ENCODE results near the gene ZNF622. TPM values are rescaled to one million over a fixed set of nuclear protein-coding genes. Genes with fewer than 3 reads are reported as not detected.

Gene ZNF622, protein sequence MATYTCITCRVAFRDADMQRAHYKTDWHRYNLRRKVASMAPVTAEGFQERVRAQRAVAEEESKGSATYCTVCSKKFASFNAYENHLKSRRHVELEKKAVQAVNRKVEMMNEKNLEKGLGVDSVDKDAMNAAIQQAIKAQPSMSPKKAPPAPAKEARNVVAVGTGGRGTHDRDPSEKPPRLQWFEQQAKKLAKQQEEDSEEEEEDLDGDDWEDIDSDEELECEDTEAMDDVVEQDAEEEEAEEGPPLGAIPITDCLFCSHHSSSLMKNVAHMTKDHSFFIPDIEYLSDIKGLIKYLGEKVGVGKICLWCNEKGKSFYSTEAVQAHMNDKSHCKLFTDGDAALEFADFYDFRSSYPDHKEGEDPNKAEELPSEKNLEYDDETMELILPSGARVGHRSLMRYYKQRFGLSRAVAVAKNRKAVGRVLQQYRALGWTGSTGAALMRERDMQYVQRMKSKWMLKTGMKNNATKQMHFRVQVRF
- total RNA-seq, result 10 to 100 TPM; 30.7 to 39.8 (median 38.9) TPM
- 32.0 TPM for total RNA-seq (2013)
- 41.5 to 81.9 (median 58.9) reads per million in 29 experiments for total RNA-seq

DNA sequence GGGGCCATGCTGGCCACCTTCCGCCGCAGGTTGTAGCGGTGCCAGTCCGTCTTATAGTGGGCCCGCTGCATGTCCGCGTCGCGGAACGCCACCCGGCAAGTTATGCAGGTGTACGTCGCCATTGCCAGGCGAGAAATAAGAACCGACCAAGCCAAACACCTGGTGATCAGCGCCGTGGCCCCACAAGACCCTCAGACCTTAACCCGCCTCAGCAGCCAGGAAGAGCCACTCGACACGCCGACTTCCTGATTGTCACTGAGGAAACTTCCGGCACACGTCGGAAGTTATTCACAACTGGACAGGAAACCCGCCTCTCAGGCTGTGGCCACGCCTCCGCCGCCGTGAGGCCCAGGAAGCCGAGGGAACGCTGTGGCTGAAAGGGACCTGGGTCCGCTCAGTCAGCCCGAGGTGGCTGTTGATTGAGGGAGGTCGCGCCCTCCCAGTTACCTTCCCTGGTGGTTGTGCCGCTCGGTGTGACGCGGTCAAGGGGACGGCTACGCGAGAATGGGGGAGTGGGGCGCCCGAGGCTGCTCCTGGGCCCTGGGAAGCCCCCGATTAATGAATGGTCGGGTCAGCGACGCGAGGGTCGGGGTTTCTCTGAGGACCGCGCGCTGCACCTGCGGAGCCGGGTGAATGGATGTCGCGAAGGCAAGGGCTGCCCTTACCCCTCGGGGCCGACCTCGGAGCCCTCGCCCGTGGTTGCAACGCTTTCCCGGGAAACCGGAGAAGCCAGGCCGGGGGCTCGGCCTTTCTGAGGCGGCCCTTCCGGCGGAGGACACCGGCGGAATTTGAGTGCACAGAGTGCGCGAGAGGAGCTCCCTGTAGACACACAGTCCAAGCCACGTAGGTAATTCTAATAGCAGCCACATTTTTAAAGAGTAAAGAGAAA is at the start of gene ZNF622:
Gene ZNF622 (minus strand): TSS at position 257 of the 889 bp plus-strand sequence. CDS start 135 bp downstream, at position 122.
- Histone ChIP-seq H3K4me3 (ENCODE audit: control insufficient read depth in 1 of 2, extremely low read depth in 1 of 2, low read length in 1 of 2) (peak within 1 kb of the TSS; percentile 73 to 81), H3K9me3 (no peaks in the 10 kb centered on the region), H3K36me3 (ENCODE audit: control insufficient read depth in 2 of 2, extremely low read depth in 1 of 2, insufficient read depth in 1 of 2, low read length in 1 of 2) (peaks cover 0 to 27% of the 10 kb centered on the region in 2 donors), H3K27ac (ENCODE audit: low read length) (peak within 1 kb of the TSS; percentile 67), H3K4me1 (ENCODE audit: control insufficient read depth in 1 of 2, extremely low read depth in 1 of 2, insufficient read depth in 2 of 2, low read length in 2 of 2) (peaks cover 22 to 50% of the 10 kb centered on the region in 2 experiments), H3K27me3 (replicated peaks in 1 of 2; ENCODE audit: control insufficient read depth in 2 of 2, extremely low read depth in 1 of 2, insufficient read depth in 2 of 2, low read length in 1 of 2) (no peaks in the 10 kb centered on the region)
- under 1% methylated on average over 71 of the region's 75 CpGs for WGBS (ENCODE audit: insufficient coverage)
- CTCF ChIA-PET, result interaction anchor here (2.9 to 4.0 kb wide), 2 partner anchors 10 kb away, joined by 10 to 25 read pairs; no protein-coding TSS in a partner anchor
- peak within 1 kb of the TSS; percentile 92 to 100 (median 98) for H3K4me3 Mint-ChIP-seq
- H3K4me1 Mint-ChIP-seq, result peaks cover 79 to 88% (median 87%) of the 10 kb centered on the region in 3 donors
- H3K27me3 Mint-ChIP-seq, result no peaks in the 10 kb centered on the region
- peak; percentile 79 to 93 (median 86) for DNase-seq
- POLR2A ChIA-PET, result no interaction called here
- H3K27ac Mint-ChIP-seq, result peak within 1 kb of the TSS; percentile 94 to 97
- H3K36me3 Mint-ChIP-seq, result peaks cover 25% of the 10 kb centered on the region
- ATAC-seq (replicated peaks in 1 of 4), result peak; percentile 91 to 96 (median 95)
- no peaks in the 10 kb centered on the region for H3K9me3 Mint-ChIP-seq

DNA sequence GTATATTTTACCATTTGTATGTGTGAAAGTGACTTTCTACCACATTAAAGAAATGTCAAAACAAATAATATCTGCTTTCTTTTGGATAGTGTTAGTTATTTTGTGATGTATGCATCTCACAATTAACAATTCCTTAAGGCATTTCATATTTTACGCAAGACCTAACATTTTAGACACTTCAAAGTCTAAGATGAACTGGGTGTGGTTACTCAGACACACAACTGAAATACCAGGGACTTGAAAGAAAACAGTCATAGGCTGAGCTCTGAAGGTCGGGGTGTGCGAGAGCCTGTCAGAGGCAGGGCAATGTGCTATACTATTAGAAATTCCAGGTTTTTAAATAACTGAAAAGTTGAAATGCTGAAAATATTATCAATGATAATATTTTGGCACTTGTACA is 44.5 kb upstream of the ZNF622 start:
- ChIA-PET POLR2A (no interaction called here), CTCF (interaction anchor here in 1 of 2 donors (0.6 to 0.7 kb wide), 2 partner anchors 24 to 1639 kb away, joined by 3 to 4 read pairs; partner anchors contain the start of gene ANKH)
- no peak overlapping the region for H3K4me3 ChIP-seq (ENCODE audit: control insufficient read depth in 1 of 2, extremely low read depth in 1 of 2, low read length in 1 of 2)
- no peak overlapping the region for H3K27ac ChIP-seq (ENCODE audit: low read length)
- Mint-ChIP-seq H3K4me3 (no peak overlapping the region), H3K36me3 (peaks cover 19% of the 10 kb centered on the region), H3K9me3 (peaks cover 0 to 4% (median 3%) of the 10 kb centered on the region in 3 donors), H3K4me1 (peaks cover 37 to 50% (median 48%) of the 10 kb centered on the region in 3 donors), H3K27ac (no peak overlapping the region), H3K27me3 (no peaks in the 10 kb centered on the region)
- ATAC-seq (replicated peaks in 1 of 4) (peak in 1 of 4 experiments; percentile 38), DNase-seq (no peak)
- no peaks in the 10 kb centered on the region for H3K27me3 ChIP-seq (replicated peaks in 1 of 2; ENCODE audit: control insufficient read depth in 2 of 2, extremely low read depth in 1 of 2, insufficient read depth in 2 of 2, low read length in 1 of 2)
- peaks cover 0 to 7% of the 10 kb centered on the region in 2 experiments for H3K4me1 ChIP-seq (ENCODE audit: control insufficient read depth in 1 of 2, extremely low read depth in 1 of 2, insufficient read depth in 2 of 2, low read length in 2 of 2)
- no CpG with 5 or more reads among the region's 3 CpGs for WGBS (ENCODE audit: insufficient coverage)
- H3K9me3 ChIP-seq, result no peaks in the 10 kb centered on the region
- peaks cover 0 to under 1% of the 10 kb centered on the region in 2 donors for H3K36me3 ChIP-seq (ENCODE audit: control insufficient read depth in 2 of 2, extremely low read depth in 1 of 2, insufficient read depth in 1 of 2, low read length in 1 of 2)

DNA sequence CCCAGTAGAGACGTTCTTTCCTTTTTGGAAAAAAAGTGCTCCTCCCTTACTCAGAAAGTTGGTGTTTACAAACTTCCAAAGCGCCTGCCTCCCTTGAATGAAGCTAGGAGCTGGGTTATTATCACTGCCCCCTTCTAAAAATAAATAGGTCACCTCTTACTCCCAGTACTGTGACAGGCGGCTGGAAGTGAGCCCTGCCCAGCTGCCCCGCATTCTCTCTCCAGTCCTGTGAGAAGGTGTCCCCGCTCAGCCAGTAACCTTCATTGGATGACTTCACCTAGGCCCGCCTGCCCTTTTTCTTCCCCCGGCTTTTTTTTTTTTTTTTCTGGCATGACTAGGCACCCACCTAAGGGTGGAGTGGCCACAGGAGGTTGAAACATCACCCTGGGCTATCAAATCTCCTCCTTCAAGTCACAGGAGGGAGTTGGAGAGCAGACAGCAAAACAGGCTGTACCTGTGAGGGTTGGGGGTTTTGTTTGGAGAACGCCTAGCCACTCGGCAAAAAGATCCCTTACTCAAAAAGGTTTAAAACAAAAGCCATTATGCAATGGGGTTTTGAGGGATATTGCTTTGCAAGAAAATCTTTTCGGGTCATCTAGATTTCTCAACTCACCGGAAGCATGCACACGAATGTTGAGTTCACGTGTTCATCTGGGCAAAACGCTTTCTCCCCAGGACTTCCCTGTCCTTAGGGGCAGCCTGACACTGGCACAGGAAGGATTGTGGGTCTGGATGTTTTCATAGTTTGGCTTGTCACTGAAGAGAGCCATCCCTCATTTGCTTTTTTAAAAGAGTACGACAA is 43.3 kb upstream of the ZNF622 start:
- Mint-ChIP-seq H3K4me3 (no peak overlapping the region), H3K36me3 (peaks cover 30% of the 10 kb centered on the region), H3K4me1 (peaks cover 45 to 50% (median 48%) of the 10 kb centered on the region in 3 donors), H3K9me3 (peaks cover 0 to 4% (median 3%) of the 10 kb centered on the region in 3 donors), H3K27me3 (no peaks in the 10 kb centered on the region), H3K27ac (peak overlapping the region in 1 of 2 donors; percentile 36)
- no peak for ATAC-seq (replicated peaks in 1 of 4)
- Histone ChIP-seq H3K4me1 (ENCODE audit: control insufficient read depth in 1 of 2, extremely low read depth in 1 of 2, insufficient read depth in 2 of 2, low read length in 2 of 2) (peaks cover 0 to 7% of the 10 kb centered on the region in 2 experiments), H3K36me3 (ENCODE audit: control insufficient read depth in 2 of 2, extremely low read depth in 1 of 2, insufficient read depth in 1 of 2, low read length in 1 of 2) (peaks cover 0 to 12% of the 10 kb centered on the region in 2 donors), H3K4me3 (ENCODE audit: control insufficient read depth in 1 of 2, extremely low read depth in 1 of 2, low read length in 1 of 2) (no peak overlapping the region), H3K27me3 (replicated peaks in 1 of 2; ENCODE audit: control insufficient read depth in 2 of 2, extremely low read depth in 1 of 2, insufficient read depth in 2 of 2, low read length in 1 of 2) (no peaks in the 10 kb centered on the region), H3K9me3 (no peaks in the 10 kb centered on the region), H3K27ac (ENCODE audit: low read length) (no peak overlapping the region)
- 85% methylated on average over 4 of the region's 15 CpGs for WGBS (ENCODE audit: insufficient coverage)
- DNase-seq, result no peak
- CTCF ChIA-PET, result no interaction called here
- POLR2A ChIA-PET, result no interaction called here

DNA sequence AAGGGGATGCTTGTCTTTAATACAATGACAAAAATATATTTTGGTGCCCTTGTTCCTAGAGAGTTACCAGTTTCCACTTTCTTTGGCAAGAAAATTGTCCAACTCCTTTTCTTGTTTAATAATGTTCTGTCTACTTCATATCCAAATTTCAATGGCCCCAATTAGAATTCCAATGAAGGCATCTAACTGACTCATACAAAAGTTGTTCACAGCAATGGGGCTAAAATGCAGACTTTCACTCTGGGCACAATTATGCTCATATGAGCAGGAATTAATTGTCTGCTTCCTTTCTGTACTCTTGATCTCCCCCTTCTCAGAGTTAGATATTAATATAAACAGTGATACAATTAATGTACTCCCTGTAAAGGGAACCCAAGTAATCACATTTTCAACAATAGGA is 42.1 kb upstream of the ZNF622 start:
- Histone ChIP-seq H3K27me3 (replicated peaks in 1 of 2; ENCODE audit: control insufficient read depth in 2 of 2, extremely low read depth in 1 of 2, insufficient read depth in 2 of 2, low read length in 1 of 2) (no peaks in the 10 kb centered on the region), H3K36me3 (ENCODE audit: control insufficient read depth in 2 of 2, extremely low read depth in 1 of 2, insufficient read depth in 1 of 2, low read length in 1 of 2) (peaks cover 0 to 13% of the 10 kb centered on the region in 2 donors), H3K4me3 (ENCODE audit: control insufficient read depth in 1 of 2, extremely low read depth in 1 of 2, low read length in 1 of 2) (no peak overlapping the region), H3K9me3 (no peaks in the 10 kb centered on the region), H3K27ac (ENCODE audit: low read length) (no peak overlapping the region), H3K4me1 (ENCODE audit: control insufficient read depth in 1 of 2, extremely low read depth in 1 of 2, insufficient read depth in 2 of 2, low read length in 2 of 2) (peaks cover 0 to 7% of the 10 kb centered on the region in 2 experiments)
- Mint-ChIP-seq H3K4me1 (peaks cover 41 to 42% (median 41%) of the 10 kb centered on the region in 3 donors), H3K36me3 (peaks cover 34% of the 10 kb centered on the region), H3K27ac (peak overlapping the region in 1 of 2 donors; percentile 12), H3K4me3 (no peak overlapping the region), H3K9me3 (peaks cover 0 to 4% (median 3%) of the 10 kb centered on the region in 3 donors), H3K27me3 (no peaks in the 10 kb centered on the region)
- ATAC-seq (replicated peaks in 1 of 4) (no peak), DNase-seq (no peak)
- ChIA-PET POLR2A (no interaction called here), CTCF (no interaction called here)

DNA sequence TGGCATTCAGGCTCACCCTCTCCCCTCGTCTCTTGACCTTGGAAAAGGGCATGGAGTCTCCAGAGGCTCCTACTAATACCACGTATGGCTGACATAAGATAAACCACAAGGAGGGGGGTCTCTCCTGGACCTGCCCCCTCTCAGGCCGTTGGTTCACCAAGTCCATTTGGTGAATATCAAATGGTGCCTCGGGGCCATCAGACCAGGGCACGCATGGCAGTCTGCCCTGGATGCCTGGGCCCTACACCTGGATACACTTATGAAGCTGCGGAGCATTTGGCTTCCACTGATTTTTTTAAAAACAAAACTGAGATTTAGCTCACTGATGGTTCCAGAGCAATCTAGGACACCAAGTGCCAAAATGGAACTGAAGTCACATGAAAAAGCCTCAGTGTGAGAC is 40.3 kb upstream of the ZNF622 start:
- no peaks in the 10 kb centered on the region for H3K9me3 Mint-ChIP-seq
- no peaks in the 10 kb centered on the region for H3K9me3 ChIP-seq
- H3K27me3 Mint-ChIP-seq, result no peaks in the 10 kb centered on the region
- H3K36me3 Mint-ChIP-seq, result peaks cover 32% of the 10 kb centered on the region
- H3K4me3 ChIP-seq (ENCODE audit: control insufficient read depth in 1 of 2, extremely low read depth in 1 of 2, low read length in 1 of 2), result no peak overlapping the region
- DNase-seq (no peak), ATAC-seq (replicated peaks in 1 of 4) (no peak)
- WGBS (ENCODE audit: insufficient coverage), result 87% methylated on average over 6 of the region's 6 CpGs
- no peaks in the 10 kb centered on the region for H3K4me1 ChIP-seq (ENCODE audit: control insufficient read depth in 1 of 2, extremely low read depth in 1 of 2, insufficient read depth in 2 of 2, low read length in 2 of 2)
- H3K27ac Mint-ChIP-seq, result no peak overlapping the region
- peaks cover 0 to 13% of the 10 kb centered on the region in 2 donors for H3K36me3 ChIP-seq (ENCODE audit: control insufficient read depth in 2 of 2, extremely low read depth in 1 of 2, insufficient read depth in 1 of 2, low read length in 1 of 2)
- H3K4me3 Mint-ChIP-seq, result no peak overlapping the region
- no peak overlapping the region for H3K27ac ChIP-seq (ENCODE audit: low read length)
- peaks cover 24 to 30% (median 28%) of the 10 kb centered on the region in 3 donors for H3K4me1 Mint-ChIP-seq
- POLR2A ChIA-PET, result no interaction called here
- H3K27me3 ChIP-seq (replicated peaks in 1 of 2; ENCODE audit: control insufficient read depth in 2 of 2, extremely low read depth in 1 of 2, insufficient read depth in 2 of 2, low read length in 1 of 2), result no peaks in the 10 kb centered on the region
- CTCF ChIA-PET, result interaction anchor here (0.6 to 0.9 kb wide), 3 partner anchors 16 to 210 kb away, joined by 3 to 5 read pairs (median 3); no protein-coding TSS in a partner anchor
